OCI-LY1 (cell line): ENCODE measurements around the gene ADAM22.

Experiments
- H2AFZ ChIP-seq: fragments of 200-600 bp; sonication (generic), shearing (Covaris generic); 2 replicates; pipeline ENCODE4 v1.6.0; 2014; ENCODE audit warnings: antibody characterized with exemption, mild to moderate bottlenecking, low read length
- H3F3A ChIP-seq: fragments of 200-600 bp; sonication (generic), shearing (Covaris generic); 2 replicates; pipeline ENCODE4 v1.6.0; 2014; ENCODE audit warnings: mild to moderate bottlenecking, antibody characterized with exemption, low read length, moderate library complexity; ENCODE audit not compliant: insufficient read depth
- H3K27ac ChIP-seq: fragments of 200-600 bp; sonication (generic); 2 replicates; pipeline ENCODE4 v1.5.1; 2014; ENCODE audit warnings: low read length, mixed run types, mild to moderate bottlenecking, low read depth; ENCODE audit not compliant: poor library complexity, severe bottlenecking
- H3K27me3 ChIP-seq: fragments of 200-600 bp; sonication (generic); 2 replicates; pipeline ENCODE4 v1.6.0; 2014; ENCODE audit warnings: antibody characterized with exemption, mild to moderate bottlenecking, low read length, moderate library complexity; ENCODE audit not compliant: insufficient read depth
- H3K36me3 ChIP-seq: fragments of 200-600 bp; sonication (generic); 2 replicates; pipeline ENCODE4 v1.6.1; 2014; ENCODE audit warnings: mild to moderate bottlenecking, antibody characterized with exemption, low read length, moderate library complexity, mixed read lengths; ENCODE audit not compliant: insufficient read depth
- H3K4me1 ChIP-seq: fragments of 200-600 bp; sonication (generic); 2 replicates; pipeline ENCODE4 v1.5.1; 2014; ENCODE audit warnings: mild to moderate bottlenecking, low read length, moderate library complexity; ENCODE audit not compliant: insufficient read depth, severe bottlenecking
- H3K4me2 ChIP-seq: fragments of 200-600 bp; sonication (generic), shearing (Covaris generic); 2 replicates; pipeline ENCODE4 v1.6.1; 2014; ENCODE audit warnings: low read length
- H3K4me3 ChIP-seq: fragments of 200-600 bp; sonication (generic); 2 replicates; pipeline ENCODE4 v1.5.1; 2014; ENCODE audit warnings: low read length, low read depth, mild to moderate bottlenecking, mixed read lengths; ENCODE audit not compliant: poor library complexity, severe bottlenecking
- H3K79me2 ChIP-seq: fragments of 200-600 bp; shearing (Covaris generic); 2 replicates; pipeline ENCODE4 v1.6.1; 2016; ENCODE audit warnings: mixed run types, low read length, mixed read lengths; ENCODE audit not compliant: insufficient read depth
- H3K9ac ChIP-seq: fragments of 200-600 bp; sonication (generic), shearing (Covaris generic); 2 replicates; pipeline ENCODE4 v1.6.1; 2014; ENCODE audit warnings: mild to moderate bottlenecking, low read length, mixed read lengths
- H3K9me2 ChIP-seq: fragments of 200-600 bp; sonication (generic), shearing (Covaris generic); 2 replicates; pipeline ENCODE4 v1.6.1; 2014; ENCODE audit warnings: low read depth, mild to moderate bottlenecking, low read length, mixed read lengths
- H3K9me3 ChIP-seq: fragments of 200-600 bp; shearing (Covaris generic); 2 replicates; pipeline ENCODE4 v1.6.1; 2014; ENCODE audit warnings: low read length, mixed read lengths
- H4K20me1 ChIP-seq: fragments of 200-600 bp; sonication (generic), shearing (Covaris generic); 2 replicates; pipeline ENCODE4 v1.6.0; 2016; ENCODE audit warnings: mild to moderate bottlenecking, low read length; ENCODE audit not compliant: insufficient read depth
- CTCF ChIP-seq: fragments of 200-600 bp; sonication (generic), shearing (Covaris generic); IDR thresholded peaks from 2 replicates; pipeline ENCODE4 v1.5.1; 2017; ENCODE audit warnings: mild to moderate bottlenecking, antibody characterized with exemption, low read length, moderate library complexity, mixed read lengths
- EZH2 ChIP-seq: fragments of 200-600 bp; sonication (generic), shearing (Covaris generic); IDR thresholded peaks from 2 replicates; pipeline ENCODE4 v1.8.0; 2017; ENCODE audit warnings: borderline replicate concordance, mixed run types, mild to moderate bottlenecking, antibody characterized with exemption, low read length, moderate library complexity, mixed read lengths

ADAM22 gene

DNA sequence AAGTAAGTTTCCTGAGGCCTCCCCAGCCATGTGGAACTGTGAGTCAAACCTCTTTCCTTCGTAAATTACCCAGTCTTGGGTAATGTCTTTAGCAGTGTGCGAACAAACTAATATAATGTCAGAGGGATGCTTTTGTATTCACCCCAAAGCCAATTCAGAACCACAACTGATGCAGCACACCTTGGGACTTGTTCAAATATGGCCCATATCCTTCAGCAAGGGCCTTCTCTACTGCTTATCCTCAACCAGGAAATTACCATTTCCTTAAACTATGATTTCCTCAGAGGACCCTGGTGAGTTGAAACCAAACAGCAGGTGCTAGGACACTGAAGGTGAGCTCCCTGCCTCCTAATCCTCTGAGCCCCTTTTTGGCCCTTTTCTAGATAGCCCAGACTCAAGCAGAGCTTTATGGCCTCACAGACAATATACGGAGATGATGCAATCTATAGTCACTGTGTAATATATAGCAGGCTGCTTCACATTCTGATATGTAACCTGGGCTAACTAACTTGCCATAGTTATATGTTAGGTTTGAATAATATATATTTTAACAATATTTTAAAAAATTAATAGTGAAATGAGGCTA is 270.6 kb downstream of the ADAM22 start:
- H3K9ac ChIP-seq = no peak overlapping the region
- H3K9me2 ChIP-seq = no peaks in the 10 kb centered on the region
- H3K79me2 ChIP-seq = no peaks in the 10 kb centered on the region
- no peak overlapping the region for H3K27ac ChIP-seq
- TF ChIP-seq EZH2 = no peak
- TF ChIP-seq CTCF = no peak
- no peaks in the 10 kb centered on the region for H3K27me3 ChIP-seq
- H3K4me2 ChIP-seq = no peak overlapping the region
- no peak overlapping the region for H2AFZ ChIP-seq
- no peaks in the 10 kb centered on the region for H3K9me3 ChIP-seq
- no peaks in the 10 kb centered on the region for H4K20me1 ChIP-seq
- no peaks in the 10 kb centered on the region for H3F3A ChIP-seq
- no peaks in the 10 kb centered on the region for H3K4me1 ChIP-seq
- no peak overlapping the region for H3K4me3 ChIP-seq
- H3K36me3 ChIP-seq = peaks cover 69% of the 10 kb centered on the region

GRCh38 chr7:88205179-88205578 is 271.1 kb downstream of the ADAM22 start:
- Histone ChIP-seq H3K4me1 (no peaks in the 10 kb centered on the region), H3F3A (no peaks in the 10 kb centered on the region), H3K9me2 (no peaks in the 10 kb centered on the region), H3K27me3 (no peaks in the 10 kb centered on the region), H3K27ac (no peak overlapping the region), H3K79me2 (no peaks in the 10 kb centered on the region), H3K9ac (no peak overlapping the region), H2AFZ (no peak overlapping the region), H3K4me2 (no peak overlapping the region), H3K36me3 (peaks cover 74% of the 10 kb centered on the region), H3K9me3 (no peaks in the 10 kb centered on the region), H4K20me1 (no peaks in the 10 kb centered on the region), H3K4me3 (no peak overlapping the region)
- TF ChIP-seq CTCF = no peak
- TF ChIP-seq EZH2 = no peak

GRCh38 chr7:88206254-88206653 is 272.2 kb downstream of the ADAM22 start:
- no peaks in the 10 kb centered on the region for H3K4me1 ChIP-seq
- no peak overlapping the region for H3K27ac ChIP-seq
- no peaks in the 10 kb centered on the region for H3F3A ChIP-seq
- no peaks in the 10 kb centered on the region for H3K27me3 ChIP-seq
- H3K4me3 ChIP-seq = no peak overlapping the region
- no peaks in the 10 kb centered on the region for H3K9me3 ChIP-seq
- H3K9me2 ChIP-seq = no peaks in the 10 kb centered on the region
- H3K36me3 ChIP-seq = peaks cover 81% of the 10 kb centered on the region
- no peaks in the 10 kb centered on the region for H3K79me2 ChIP-seq
- no peaks in the 10 kb centered on the region for H4K20me1 ChIP-seq
- H2AFZ ChIP-seq = no peak overlapping the region
- no peak overlapping the region for H3K9ac ChIP-seq
- TF ChIP-seq EZH2 = no peak
- no peak for TF ChIP-seq CTCF
- H3K4me2 ChIP-seq = no peak overlapping the region
